ENCODE measurements around the gene PPM1N.
A peak's percentile ranks its signal among the peaks of the same experiment; 100 is the strongest.

PPM1N gene

DNA sequence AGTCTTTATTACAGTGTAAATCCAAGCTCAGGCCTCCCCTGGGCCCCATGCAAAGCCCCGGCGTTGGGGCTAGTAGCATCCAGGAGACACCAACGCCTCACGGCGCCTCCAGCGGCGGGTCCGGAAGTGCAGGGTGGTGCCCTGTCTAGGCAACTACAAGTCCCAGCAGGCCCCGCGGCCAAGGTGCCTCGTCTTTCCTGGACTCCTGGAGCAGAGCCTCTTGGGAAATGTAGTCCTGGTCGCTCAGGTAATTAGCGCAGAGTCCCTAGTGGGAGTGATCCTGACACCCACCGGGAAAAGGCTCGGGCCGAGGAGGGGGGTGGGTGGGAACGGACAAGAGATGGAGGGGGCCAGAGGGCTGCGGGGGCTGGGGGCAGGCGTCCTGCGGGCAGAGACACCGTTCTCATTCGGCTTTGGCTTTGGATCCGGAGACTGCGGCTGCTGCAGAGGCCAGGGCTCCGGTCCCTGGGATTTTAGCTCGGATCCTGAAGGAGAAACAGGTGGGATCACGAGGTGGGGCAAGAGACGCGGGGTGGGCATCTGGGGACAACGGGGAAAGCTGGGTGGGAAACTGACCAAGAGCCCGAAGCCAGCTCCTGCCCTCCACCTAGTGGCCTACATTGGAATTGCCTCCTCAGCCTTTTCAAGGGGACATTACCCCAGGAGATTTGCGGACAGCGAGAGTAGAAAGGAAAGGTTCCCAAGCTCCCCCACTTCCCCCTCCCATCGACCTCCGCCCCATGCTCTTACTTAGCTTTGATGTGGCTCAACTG, 12.8 kb upstream of the PPM1N start:
- peak; percentile 78 for FAIRE-seq
- peak; percentile 87 for DNase-seq (ENCODE audit: insufficient read length, low spot score)

DNA sequence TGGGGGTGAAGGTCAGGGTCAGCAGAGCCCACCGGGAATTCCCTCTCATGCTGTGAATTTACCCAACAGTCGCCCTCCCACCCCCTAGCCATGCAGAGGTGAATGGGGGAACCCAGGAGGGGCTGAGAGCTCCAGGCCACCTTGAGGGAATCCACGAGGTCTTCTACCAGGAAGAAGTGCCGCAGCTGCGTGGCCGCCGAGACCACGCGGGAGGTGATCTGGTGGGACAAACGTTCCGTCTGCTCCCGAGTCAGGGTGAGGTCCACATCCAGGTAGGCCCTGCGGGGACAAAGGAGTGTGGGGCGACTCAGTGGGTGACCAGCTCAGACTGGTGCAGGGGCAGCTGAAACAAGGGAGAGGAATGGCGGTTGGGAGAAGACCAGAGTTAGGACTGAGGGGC, 9.5 kb upstream of the PPM1N start:
- no peak for DNase-seq (ENCODE audit: insufficient read length, low spot score)
- no peak for FAIRE-seq

GRCh38 chr19:45489216-45489855, 8.9 kb upstream of the PPM1N start:
- DNase-seq (ENCODE audit: insufficient read length, low spot score) (no peak), FAIRE-seq (no peak)

GRCh38 chr19:45492137-45492626, 6.1 kb upstream of the PPM1N start:
- no peak for DNase-seq (ENCODE audit: insufficient read length, low spot score)
- FAIRE-seq, result no peak

GRCh38 chr19:45492627-45493470, 5.4 kb upstream of the PPM1N start:
- FAIRE-seq, result no peak
- no peak for DNase-seq (ENCODE audit: insufficient read length, low spot score)

DNA sequence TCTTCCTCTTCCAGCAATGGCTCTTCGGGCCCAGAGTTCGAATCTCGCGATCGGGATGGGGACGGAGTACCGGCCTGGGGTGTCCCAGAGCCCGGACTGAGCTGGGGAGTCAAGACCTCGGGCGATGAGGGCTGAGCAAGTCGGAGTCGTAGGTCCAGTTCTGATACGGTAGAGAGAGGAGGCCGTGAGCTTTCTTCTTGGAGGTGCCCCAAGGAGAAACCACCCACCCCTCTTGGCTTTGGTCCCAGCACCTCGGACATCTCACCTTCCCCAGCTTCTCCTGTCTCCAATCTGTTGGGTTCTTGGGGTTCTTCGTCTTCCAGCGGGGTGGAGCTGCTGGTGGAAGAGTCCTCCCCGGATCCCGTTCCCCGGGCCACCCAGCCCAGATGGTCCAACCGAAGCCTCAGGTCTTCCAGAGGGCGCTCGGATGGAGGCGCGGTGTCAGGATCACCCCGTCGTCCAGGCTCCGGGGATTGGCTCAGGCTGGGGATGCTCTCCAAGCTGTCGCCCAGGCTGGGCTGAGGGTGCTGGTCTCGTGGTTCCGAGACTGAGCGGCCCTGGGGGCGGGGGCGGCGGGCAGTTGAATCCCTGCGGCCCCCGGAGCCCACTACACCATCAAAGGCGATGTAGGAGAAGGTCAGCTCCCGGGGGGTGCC, 3.9 kb upstream of the PPM1N start:
- no peak for FAIRE-seq
- DNase-seq (ENCODE audit: insufficient read length, low spot score), result no peak

DNA sequence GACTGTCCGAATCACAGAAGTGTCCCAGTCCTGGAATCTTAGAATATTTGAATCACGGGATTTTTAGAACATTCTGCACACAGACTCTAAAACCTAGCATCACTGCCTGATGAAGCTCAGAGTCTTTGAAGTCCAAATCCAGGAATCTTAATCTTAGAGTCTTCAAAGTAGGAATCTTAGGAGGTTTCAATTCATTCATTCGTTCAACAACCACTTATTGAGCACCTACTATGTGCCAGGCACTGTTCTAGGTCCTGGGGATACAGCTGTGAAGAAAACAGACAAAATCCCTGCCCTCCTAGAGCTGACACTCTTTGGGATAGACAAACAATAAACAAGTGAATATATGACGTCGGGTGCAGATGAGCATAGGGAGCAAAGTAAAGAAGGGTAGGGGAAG, 3.1 kb upstream of the PPM1N start:
- FAIRE-seq (no peak), DNase-seq (ENCODE audit: insufficient read length, low spot score) (no peak)

DNA sequence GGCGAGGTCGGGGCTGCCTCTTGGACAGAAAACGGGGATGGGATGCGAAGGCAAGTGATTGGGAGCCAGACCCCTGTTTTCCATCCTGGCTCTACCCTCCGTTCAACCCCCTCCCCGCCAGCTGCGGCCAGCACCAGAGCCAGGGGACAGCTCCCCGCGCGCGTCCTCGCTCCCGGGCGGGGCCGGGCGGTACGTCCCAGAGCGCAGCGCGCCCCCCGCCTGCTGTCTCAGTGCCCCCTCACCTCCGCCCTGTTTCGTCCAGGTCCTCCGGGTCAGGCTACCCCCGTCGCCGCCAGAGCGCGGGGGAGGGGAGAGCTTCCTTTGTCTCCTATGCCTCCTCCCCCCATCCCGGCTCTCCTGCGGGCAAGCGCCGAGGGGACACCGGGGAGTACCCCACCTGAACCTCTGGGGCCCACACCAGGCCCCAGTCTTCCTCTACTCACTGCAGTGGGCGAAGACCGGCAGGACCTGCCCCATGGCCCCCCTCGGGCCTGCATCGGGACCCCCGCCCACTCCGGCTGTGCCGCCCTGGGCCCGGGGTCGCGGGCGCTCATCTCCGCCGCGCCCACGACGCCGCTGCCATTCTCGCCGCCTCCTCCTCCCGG, 1.8 kb upstream of the PPM1N start:
- no peak for FAIRE-seq
- DNase-seq (ENCODE audit: insufficient read length, low spot score), result no peak

GRCh38 chr19:45497791-45498190, 452 bp upstream of the PPM1N start:
- no peak for FAIRE-seq
- DNase-seq (ENCODE audit: insufficient read length, low spot score), result no peak

DNA sequence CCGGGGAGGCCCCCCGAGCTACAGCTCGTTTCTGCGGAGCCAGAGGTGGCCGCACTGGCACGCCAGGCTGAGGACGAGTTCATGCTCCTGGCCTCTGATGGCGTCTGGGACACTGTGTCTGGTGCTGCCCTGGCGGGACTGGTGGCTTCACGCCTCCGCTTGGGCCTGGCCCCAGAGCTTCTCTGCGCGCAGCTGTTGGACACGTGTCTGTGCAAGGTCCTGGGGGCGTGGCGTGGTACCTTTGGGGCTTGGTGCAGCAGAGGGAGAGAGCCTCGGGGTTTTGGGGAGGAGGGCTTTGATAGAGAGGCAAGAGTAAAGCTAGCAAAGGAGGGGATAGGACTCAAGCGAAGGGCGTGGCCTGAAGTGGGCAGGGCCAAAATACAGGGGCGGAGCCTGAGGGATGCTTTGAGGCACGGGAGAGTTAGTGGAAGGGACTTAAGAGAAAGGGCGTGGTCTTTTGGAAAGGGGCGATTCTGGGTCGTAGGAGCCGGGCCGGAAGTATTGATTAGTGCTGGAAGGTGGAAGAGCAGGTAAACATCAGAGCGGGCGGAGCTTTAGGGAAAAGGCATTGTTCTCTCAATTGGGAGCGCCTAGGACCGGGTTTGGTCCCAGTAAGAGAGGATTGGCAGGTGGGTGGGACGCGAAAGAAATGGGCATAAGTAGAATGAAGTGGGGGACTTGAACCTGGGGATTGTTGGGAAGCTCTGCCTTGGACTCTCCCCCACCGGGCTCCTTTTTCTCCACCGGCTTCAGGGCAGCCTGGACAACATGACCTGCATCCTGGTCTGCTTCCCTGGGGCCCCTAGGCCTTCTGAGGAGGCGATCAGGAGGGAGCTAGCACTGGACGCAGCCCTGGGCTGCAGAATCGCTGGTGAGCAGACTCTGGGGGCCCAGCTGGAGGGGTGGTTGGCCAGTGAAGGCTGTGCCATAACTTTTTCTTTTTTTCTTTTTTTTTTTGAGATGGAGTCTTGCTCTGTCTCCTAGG, 1.2 kb downstream of the PPM1N start:
- DNase-seq (ENCODE audit: insufficient read length, low spot score) (no peak), FAIRE-seq (no peak)

DNA sequence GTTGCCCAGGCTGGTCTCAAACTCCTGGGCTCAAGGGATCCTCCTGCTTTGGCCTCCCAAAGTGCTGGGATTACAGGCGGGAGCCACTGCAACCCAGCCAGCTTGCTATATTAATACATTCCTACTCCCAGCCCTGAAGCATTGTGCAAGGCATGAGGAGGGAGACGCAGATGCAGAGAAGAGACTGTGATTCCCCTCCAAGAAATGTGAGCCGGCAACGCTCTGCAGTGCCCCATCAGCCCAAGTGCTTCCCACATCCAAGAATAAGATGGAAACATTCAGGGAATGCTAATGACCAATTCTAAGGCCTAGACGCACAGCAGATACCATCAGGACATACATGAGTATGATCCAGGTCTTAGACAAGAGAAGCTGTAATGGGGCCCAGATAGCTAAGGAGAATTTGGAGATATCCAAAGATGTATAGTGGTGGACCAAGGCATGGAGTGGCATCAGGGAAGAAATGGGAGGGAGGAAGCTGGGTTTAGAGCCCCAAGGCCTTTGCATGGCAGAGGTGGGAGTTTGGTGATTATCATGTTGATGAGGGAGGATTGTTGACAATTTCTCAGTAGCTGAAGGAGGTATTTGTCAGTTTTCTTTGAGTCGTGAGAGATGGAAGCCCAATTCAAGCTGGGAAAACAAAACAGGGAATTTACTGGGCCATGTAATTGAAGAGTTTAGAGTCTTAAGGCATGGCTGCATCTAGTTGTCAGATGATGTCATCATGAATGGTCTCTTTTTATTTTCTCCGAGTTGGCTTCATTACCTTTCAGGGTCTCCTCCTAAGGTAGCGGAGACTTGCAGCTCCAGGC, 2.9 kb downstream of the PPM1N start:
- FAIRE-seq (no peak), DNase-seq (ENCODE audit: insufficient read length, low spot score) (no peak)

DNA sequence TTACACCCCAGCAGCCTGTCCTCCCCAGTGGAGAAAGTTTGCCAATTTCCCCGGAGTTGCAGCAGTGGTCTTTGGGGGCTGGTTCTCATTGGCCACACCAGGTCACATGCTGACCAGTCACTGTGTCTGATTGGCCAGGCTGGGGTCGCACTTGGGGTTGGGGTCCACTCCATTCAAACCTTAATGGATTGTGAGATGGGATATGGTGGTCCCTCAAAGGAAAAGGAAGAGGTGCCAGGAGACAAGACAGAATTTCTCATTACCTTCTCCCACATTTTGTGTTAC, 3.4 kb downstream of the PPM1N start:
- FAIRE-seq (no peak), DNase-seq (ENCODE audit: insufficient read length, low spot score) (no peak)

- FAIRE-seq, result no peak
- no peak for DNase-seq (ENCODE audit: insufficient read length, low spot score)
These were observed 3.9 kb downstream of the PPM1N start for GRCh38 chr19:45502111-45502510.

DNA sequence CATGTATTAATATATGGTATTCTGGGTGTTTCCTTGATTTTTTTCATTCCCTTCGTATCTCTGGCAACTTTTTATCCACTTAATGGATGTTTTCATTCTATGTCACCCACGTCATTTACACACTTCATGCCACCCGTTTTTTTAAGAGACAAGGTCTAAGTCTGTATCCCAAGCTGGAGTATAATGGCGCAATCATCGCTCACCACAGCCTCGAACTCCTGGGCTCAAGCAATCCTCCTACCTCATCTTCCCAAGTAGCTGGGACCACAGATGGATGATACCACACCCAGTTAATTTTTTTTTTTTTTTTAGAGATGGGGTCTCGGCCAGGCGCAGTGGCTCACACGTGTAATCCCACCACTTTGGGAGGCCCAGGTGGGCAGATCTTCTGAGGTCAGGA, 5.7 kb downstream of the PPM1N start:
- DNase-seq (ENCODE audit: insufficient read length, low spot score) (no peak), FAIRE-seq (no peak)

- FAIRE-seq (no peak), DNase-seq (ENCODE audit: insufficient read length, low spot score) (no peak)
These were observed 7.1 kb downstream of the PPM1N start for GRCh38 chr19:45505151-45505995.

- FAIRE-seq, result no peak
These were observed 7.7 kb downstream of the PPM1N start for GRCh38 chr19:45505996-45506245.

DNA sequence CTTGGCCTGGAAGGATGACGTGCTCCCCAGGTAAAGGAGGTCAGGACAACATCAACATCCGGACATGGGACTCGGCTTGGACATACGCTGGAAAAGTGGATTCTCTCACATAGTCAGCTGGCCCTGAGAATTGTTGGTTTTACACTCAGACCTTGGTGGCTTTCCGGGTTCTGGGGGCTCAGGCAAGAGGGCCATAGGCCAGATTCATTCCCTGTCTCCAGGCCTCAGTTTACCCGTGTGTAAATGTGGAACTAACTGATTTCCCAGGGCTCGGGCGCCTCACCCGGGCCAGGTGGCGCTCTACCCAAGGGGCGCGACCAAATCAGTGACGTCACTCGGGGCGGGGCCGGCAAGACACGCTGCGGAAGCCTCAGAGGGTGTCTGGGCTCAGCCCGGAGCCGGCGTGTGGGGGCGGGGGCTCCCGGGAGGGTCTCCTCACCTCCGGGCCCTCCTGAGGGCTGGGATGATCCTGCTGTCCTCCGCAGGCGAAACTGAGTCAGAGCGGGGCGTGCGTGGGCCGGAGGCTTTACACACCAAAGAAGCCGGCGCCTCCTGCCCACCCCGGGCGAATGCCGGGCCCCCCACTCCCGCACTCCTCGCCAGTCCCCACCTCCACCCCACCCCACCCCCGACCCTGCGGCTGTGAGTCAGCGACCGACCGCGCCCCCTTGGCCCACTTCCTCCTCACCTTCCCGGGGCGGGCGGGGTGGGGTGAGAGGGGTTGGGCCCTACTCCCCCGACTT, 8.2 kb downstream of the PPM1N start:
- FAIRE-seq (no peak), DNase-seq (ENCODE audit: insufficient read length, low spot score) (peak; percentile 91)

More at GRCh38 chr19:45505996-45506245, 7.7 kb downstream of the PPM1N start:
- DNase-seq (ENCODE audit: insufficient read length, low spot score), result no peak
